Colonic mucosa (tissue), 4 donors: ENCODE results near the gene STIM1. TPM values are rescaled to one million over a fixed set of nuclear protein-coding genes. Genes with fewer than 3 reads are reported as not detected.

Experiments used
- DNase-seq: peaks from one replicate; pipeline ENCODE4 v3.0.0-alpha.2; 2020
- H3K27ac ChIP-seq: fragments of 200-600 bp; one replicate; pipeline ENCODE4 v1.8.0; 2021
- H3K27me3 ChIP-seq: fragments of 200-600 bp; one replicate; pipeline ENCODE4 v1.8.0; 2021
- H3K36me3 ChIP-seq: fragments of 200-600 bp; one replicate; pipeline ENCODE4 v1.8.0; 2021
- H3K4me1 ChIP-seq: fragments of 200-600 bp; one replicate; pipeline ENCODE4 v1.8.0; 2021; ENCODE audit warnings: mild to moderate bottlenecking
- H3K4me3 ChIP-seq: fragments of 200-600 bp; one replicate; pipeline ENCODE4 v1.8.0; 2021
- H3K9ac ChIP-seq, 2 donors: one replicate each; pipeline ENCODE4 v1.7.0; 2013; ENCODE audit warnings: control low read depth in 2 of 2, low read depth in 2 of 2, low read length in 2 of 2
- H3K9me3 ChIP-seq: fragments of 200-600 bp; one replicate; pipeline ENCODE4 v1.8.0; 2021
- CTCF ChIP-seq: fragments of 200-600 bp; IDR thresholded peaks from one replicate; pipeline ENCODE4 v1.8.0; 2022; ENCODE audit warnings: antibody characterized with exemption, mild to moderate bottlenecking
- intact Hi-C: fragments of 100-400 bp; cut with DNase I; formaldehyde crosslinking; loops from one replicate; pipeline ENCODE4 v1.14.1; 2022
- total RNA-seq, 2 donors: library from RNA; stranded (reverse); fragmentation: NEBNext Ultra II Directional in 1 of 2; extraction: Animal tissue kit (Norgen Biotek cat#: 25700) in 1 of 2; gene quantifications; one replicate each; pipeline ENCODE4 v1.2.1, GENCODE V29; 2021
- donor health status: healthy.
- donor health status: DM: no; HTN: no; CAD: no.
- donor health status: DM: no; HTN: no; CAD: no.

Gene STIM1
- total RNA-seq, 2 donors from 2014 or later = 39.1 to 56.8 TPM

- Histone ChIP-seq H3K36me3 (peaks cover 4% of the 10 kb centered on the region), H3K9me3 (no peaks in the 10 kb centered on the region), H3K9ac (no peak overlapping the region), H3K4me1 (no peaks in the 10 kb centered on the region), H3K27ac (no peak overlapping the region), H3K27me3 (no peaks in the 10 kb centered on the region), H3K4me3 (no peak overlapping the region)
- no peak for DNase-seq
- no peak for TF ChIP-seq CTCF
- intact Hi-C loops = no loop called here
These were observed 232.1 kb downstream of the STIM1 start for GRCh38 chr11:4087551-4087950.

DNA sequence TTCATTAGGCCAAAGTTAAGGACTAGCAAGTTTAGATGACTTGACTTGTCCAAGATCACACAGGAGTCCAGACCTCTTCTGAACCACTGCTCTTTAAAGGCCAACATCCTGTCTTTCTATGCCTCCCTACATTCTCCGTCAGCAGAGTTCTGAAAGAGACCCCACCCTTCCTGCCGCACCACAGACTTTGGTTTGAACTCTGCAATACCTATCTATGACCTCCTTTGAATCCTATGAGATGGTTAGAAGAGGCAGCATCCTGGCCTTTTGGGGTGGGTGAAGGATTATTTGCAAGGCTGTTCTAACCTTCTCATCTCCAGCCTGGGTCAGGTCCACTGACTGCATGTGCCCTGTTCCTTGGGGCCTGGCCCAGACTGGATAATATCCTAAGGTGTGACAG is 234.8 kb downstream of the STIM1 start:
- Histone ChIP-seq H3K27me3 (no peaks in the 10 kb centered on the region), H3K36me3 (no peaks in the 10 kb centered on the region), H3K4me3 (no peak overlapping the region), H3K4me1 (no peaks in the 10 kb centered on the region), H3K9me3 (no peaks in the 10 kb centered on the region), H3K9ac (no peak overlapping the region), H3K27ac (no peak overlapping the region)
- DNase-seq = no peak
- intact Hi-C loops = no loop called here
- no peak for TF ChIP-seq CTCF

GRCh38 chr11:4092026-4092425 is 236.6 kb downstream of the STIM1 start:
- H3K9me3 ChIP-seq = no peaks in the 10 kb centered on the region
- H3K9ac ChIP-seq = no peak overlapping the region
- no peaks in the 10 kb centered on the region for H3K27me3 ChIP-seq
- TF ChIP-seq CTCF = no peak
- no peaks in the 10 kb centered on the region for H3K36me3 ChIP-seq
- H3K4me1 ChIP-seq = no peaks in the 10 kb centered on the region
- no peak for DNase-seq
- H3K27ac ChIP-seq = no peak overlapping the region
- intact Hi-C loops = no loop called here
- H3K4me3 ChIP-seq = no peak overlapping the region

DNA sequence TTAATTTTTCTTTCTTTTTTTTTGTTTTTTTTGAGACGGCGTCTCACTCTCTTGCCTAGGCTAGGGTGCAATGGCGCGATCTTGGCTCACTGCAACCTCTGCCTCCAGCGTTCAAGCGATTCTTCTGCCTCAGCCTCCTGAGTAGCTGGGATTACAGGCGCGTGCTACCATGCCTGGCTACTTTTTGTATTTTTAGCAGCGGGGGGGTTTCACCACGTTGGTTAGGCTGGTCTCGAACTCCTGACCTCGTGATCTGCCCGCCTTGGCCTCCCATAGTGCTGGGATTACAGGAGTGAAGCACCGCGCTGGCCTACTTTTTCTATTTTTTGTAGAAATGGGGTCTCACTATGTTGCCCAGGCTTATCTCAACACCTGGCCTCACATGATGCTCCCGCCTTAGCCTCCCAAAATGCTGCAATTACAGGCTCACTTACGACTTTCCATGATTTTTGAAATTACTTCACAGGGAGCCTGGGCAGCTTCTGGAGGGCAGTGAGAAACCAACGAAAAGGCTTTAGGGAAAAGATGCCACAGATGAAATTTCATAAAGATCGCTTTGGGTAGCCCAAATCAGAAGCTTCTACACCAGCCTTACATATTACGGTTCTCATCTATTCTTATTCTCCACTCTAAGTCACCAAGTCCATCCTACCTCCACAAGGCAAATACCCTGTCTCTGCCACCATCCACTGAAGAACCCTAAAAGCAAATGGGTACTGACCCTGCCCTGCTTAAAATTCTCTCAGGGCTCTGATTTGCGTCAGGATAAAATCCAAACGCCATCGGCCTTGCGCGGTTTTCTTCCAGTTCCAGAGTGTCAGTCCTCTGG is 238.3 kb downstream of the STIM1 start:
- intact Hi-C loops = no loop called here
- peak; percentile 30 for DNase-seq
- H3K27ac ChIP-seq = peak overlapping the region; percentile 82
- no peaks in the 10 kb centered on the region for H3K27me3 ChIP-seq
- H3K9me3 ChIP-seq = no peaks in the 10 kb centered on the region
- peak overlapping the region; percentile 83 for H3K4me3 ChIP-seq
- peak overlapping the region; percentile 89 to 91 for H3K9ac ChIP-seq
- H3K36me3 ChIP-seq = no peaks in the 10 kb centered on the region
- H3K4me1 ChIP-seq = no peaks in the 10 kb centered on the region
- no peak for TF ChIP-seq CTCF

- H3K4me1 ChIP-seq = no peaks in the 10 kb centered on the region
- TF ChIP-seq CTCF = no peak
- peak within 1 kb of the TSS; percentile 83 for H3K4me3 ChIP-seq
- H3K9ac ChIP-seq = peak within 1 kb of the TSS; percentile 89 to 91
- DNase-seq = peak; percentile 94
- peak within 1 kb of the TSS; percentile 82 for H3K27ac ChIP-seq
- H3K36me3 ChIP-seq = no peaks in the 10 kb centered on the region
- intact Hi-C loops = no loop called here
- no peaks in the 10 kb centered on the region for H3K27me3 ChIP-seq
- H3K9me3 ChIP-seq = no peaks in the 10 kb centered on the region
These were observed 239.2 kb downstream of the STIM1 start, which contains the start of gene RRM1 for GRCh38 chr11:4094348-4095291. Gene RRM1 (plus strand): TSS chr11:4094799. CDS start chr11:4095013, 214 bp downstream.
